Measurements from ENCODE around the gene MAGEA12.
"Not testable (repeated sequence)": the region's sequence is repeated elsewhere in the genome, so short reads cannot be mapped to it uniquely, and the experiment has no call there.

Gene MAGEA12

GRCh38 chrX:152735101-152735500 is 1.5 kb downstream of the MAGEA12 start:
- TF ChIP-seq MYC (IDR thresholded peaks at IDR 0.05; ENCODE audit: low read depth, low read length): no peak
- TF ChIP-seq CTCF (IDR thresholded peaks at IDR 0.05; ENCODE audit: low read depth, low read length): no peak
- TF ChIP-seq MAX (IDR thresholded peaks at IDR 0.05; ENCODE audit: low read depth, low read length): no peak
- no peak for TF ChIP-seq POLR2A (IDR thresholded peaks at IDR 0.05; ENCODE audit: extremely low read depth, insufficient read length)
- no peak overlapping the region for H3K4me3 ChIP-seq (ENCODE audit: low read depth, low read length)
- no peak for DNase-seq (ENCODE audit: low read depth)

GRCh38 chrX:152735860-152736511 is 2.4 kb downstream of the MAGEA12 start:
- no peak for DNase-seq (ENCODE audit: low read depth)
- no peak overlapping the region for H3K4me3 ChIP-seq (ENCODE audit: low read depth, low read length)
- TF ChIP-seq MAX (IDR thresholded peaks at IDR 0.05; ENCODE audit: low read depth, low read length) (no peak), POLR2A (IDR thresholded peaks at IDR 0.05; ENCODE audit: extremely low read depth, insufficient read length) (no peak), MYC (IDR thresholded peaks at IDR 0.05; ENCODE audit: low read depth, low read length) (no peak), CTCF (IDR thresholded peaks at IDR 0.05; ENCODE audit: low read depth, low read length) (no peak)

- DNase-seq (ENCODE audit: low read depth); H3K4me3 ChIP-seq (ENCODE audit: low read depth, low read length): not testable (repeated sequence)
These were observed 3.0 kb downstream of the MAGEA12 start for GRCh38 chrX:152736528-152736927.

- no peak for TF ChIP-seq MYC (IDR thresholded peaks at IDR 0.05; ENCODE audit: low read depth, low read length)
- no peak for TF ChIP-seq CTCF (IDR thresholded peaks at IDR 0.05; ENCODE audit: low read depth, low read length)
- TF ChIP-seq MAX (IDR thresholded peaks at IDR 0.05; ENCODE audit: low read depth, low read length): no peak
- no peak for TF ChIP-seq POLR2A (IDR thresholded peaks at IDR 0.05; ENCODE audit: extremely low read depth, insufficient read length)
- DNase-seq (ENCODE audit: low read depth): no peak
- H3K4me3 ChIP-seq (ENCODE audit: low read depth, low read length): no peak overlapping the region
These were observed 5.0 kb downstream of the MAGEA12 start for GRCh38 chrX:152738560-152738959.

GRCh38 chrX:152753686-152754650 is 20.4 kb downstream of the MAGEA12 start, which contains the start of gene MAGEA2:
Gene MAGEA2 (minus strand): TSS chrX:152753842. CDS start chrX:152751363, 2,479 bp downstream.
- not testable (repeated sequence) for DNase-seq (ENCODE audit: low read depth); H3K4me3 ChIP-seq (ENCODE audit: low read depth, low read length)

- not testable (repeated sequence) for H3K4me3 ChIP-seq (ENCODE audit: low read depth, low read length); DNase-seq (ENCODE audit: low read depth)
These were observed 21.3 kb downstream of the MAGEA12 start for GRCh38 chrX:152754871-152755270.

- not testable (repeated sequence) for DNase-seq (ENCODE audit: low read depth)
These were observed 25.4 kb downstream of the MAGEA12 start, which contains the start of gene CSAG3 for GRCh38 chrX:152758918-152759317. Gene CSAG3 (plus strand): TSS chrX:152759218.

GRCh38 chrX:152759544-152759943 is 26.0 kb downstream of the MAGEA12 start:
- H3K4me3 ChIP-seq (ENCODE audit: low read depth, low read length); DNase-seq (ENCODE audit: low read depth): not testable (repeated sequence)

More at GRCh38 chrX:152758918-152759317, 25.4 kb downstream of the MAGEA12 start, which contains the start of gene CSAG3:
- H3K4me3 ChIP-seq (ENCODE audit: low read depth, low read length): not testable (repeated sequence)

- not testable (repeated sequence) for H3K4me3 ChIP-seq (ENCODE audit: low read depth, low read length); DNase-seq (ENCODE audit: low read depth)
These were observed 28.0 kb downstream of the MAGEA12 start for GRCh38 chrX:152761582-152761981.

GRCh38 chrX:152766562-152766961 is 33.0 kb downstream of the MAGEA12 start:
- not testable (repeated sequence) for DNase-seq (ENCODE audit: low read depth)

GRCh38 chrX:152769549-152770289 is 36.2 kb downstream of the MAGEA12 start, which contains the start of gene MAGEA6:
Gene MAGEA6 (minus strand): TSS chrX:152769689. CDS start chrX:152767650, 2,039 bp downstream.
- not testable (repeated sequence) for DNase-seq (ENCODE audit: low read depth); H3K4me3 ChIP-seq (ENCODE audit: low read depth, low read length)

More at GRCh38 chrX:152766562-152766961, 33.0 kb downstream of the MAGEA12 start:
- H3K4me3 ChIP-seq (ENCODE audit: low read depth, low read length): not testable (repeated sequence)

- DNase-seq (ENCODE audit: low read depth); H3K4me3 ChIP-seq (ENCODE audit: low read depth, low read length): not testable (repeated sequence)
These were observed 53.5 kb downstream of the MAGEA12 start for GRCh38 chrX:152787062-152787461.

Measured in NB4 (cell line).